GM12872 (cell line): ENCODE measurements around the gene TMPRSS11A.

Source experiments
- TF ChIP-seq, protein P1 (sequence below): IDR thresholded peaks from 3 replicates; pipeline ENCODE4 v1.5.1; 2011; ENCODE audit warnings: low read depth, mild to moderate bottlenecking, low read length, moderate library complexity; ENCODE audit not compliant: insufficient read depth

TMPRSS11A gene

DNA sequence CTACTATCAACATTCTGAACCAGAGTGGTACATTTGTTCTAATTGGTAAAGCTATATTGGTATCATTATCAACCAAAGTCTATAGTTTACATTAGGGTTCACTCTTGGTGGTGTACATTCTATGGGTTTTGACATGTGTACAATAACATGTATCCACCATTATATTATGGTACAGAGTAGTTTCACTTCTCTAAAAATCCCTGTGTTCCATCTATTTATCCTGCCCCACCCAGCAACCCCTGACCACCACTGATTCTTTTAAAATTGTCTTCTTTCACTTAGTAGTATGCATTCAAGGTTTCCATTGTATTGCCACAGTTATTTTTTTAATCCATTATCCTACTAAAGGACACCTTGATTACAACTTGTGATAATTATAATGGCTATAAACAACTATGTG, 64.2 kb downstream of the TMPRSS11A start:
- TF ChIP-seq, protein P1, sequence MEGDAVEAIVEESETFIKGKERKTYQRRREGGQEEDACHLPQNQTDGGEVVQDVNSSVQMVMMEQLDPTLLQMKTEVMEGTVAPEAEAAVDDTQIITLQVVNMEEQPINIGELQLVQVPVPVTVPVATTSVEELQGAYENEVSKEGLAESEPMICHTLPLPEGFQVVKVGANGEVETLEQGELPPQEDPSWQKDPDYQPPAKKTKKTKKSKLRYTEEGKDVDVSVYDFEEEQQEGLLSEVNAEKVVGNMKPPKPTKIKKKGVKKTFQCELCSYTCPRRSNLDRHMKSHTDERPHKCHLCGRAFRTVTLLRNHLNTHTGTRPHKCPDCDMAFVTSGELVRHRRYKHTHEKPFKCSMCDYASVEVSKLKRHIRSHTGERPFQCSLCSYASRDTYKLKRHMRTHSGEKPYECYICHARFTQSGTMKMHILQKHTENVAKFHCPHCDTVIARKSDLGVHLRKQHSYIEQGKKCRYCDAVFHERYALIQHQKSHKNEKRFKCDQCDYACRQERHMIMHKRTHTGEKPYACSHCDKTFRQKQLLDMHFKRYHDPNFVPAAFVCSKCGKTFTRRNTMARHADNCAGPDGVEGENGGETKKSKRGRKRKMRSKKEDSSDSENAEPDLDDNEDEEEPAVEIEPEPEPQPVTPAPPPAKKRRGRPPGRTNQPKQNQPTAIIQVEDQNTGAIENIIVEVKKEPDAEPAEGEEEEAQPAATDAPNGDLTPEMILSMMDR = no peak

DNA sequence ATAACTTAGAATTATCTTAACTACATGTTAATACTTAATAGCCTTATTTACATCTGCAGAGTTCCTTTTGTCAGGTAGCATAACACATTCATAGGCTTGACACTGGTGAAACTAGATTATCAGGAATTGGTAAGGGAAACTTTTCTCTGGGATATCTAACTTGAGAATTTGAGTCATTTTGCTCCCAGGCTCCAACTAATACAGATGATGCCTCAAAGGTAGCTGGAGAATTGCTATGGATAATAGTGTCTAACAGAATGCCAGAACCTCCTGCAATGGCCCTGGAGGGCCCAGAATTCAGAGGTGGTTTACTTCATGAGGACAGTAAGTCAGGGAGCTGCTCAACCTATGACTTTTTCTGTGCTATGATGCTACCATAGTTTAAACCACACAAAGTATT, 65.6 kb downstream of the TMPRSS11A start:
- TF ChIP-seq, protein P1 = no peak

DNA sequence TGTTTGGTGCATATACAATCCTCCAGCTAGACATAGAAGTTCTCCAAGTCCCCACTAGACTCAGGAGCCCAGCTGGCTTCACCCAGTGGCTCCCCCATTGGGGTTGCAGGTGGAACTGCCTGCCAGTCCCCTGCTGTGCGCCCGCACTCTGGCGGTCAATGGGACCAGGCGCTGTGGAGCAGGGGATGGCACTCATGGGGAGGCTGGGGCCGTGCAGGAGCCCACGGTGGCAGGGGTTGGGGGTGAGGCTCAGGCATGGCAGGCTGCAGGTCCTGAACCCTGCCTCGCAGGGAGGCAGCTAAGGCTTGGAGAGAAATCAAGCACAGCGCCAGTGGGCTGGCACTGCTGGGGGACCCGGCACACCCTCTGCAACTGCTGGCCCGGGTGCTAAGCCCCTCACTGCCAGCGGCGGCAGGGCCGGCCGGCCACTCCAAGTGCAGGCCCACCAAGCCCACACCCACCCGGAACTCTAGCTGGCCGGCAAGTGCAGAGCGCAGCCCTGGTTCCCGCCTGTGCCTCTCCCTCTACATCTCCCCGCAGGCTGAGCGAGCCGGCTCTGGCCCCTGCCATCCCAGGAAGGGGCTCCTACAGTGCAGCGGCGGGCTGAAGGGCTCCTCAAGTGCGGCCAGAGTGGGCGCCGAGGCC, 66.8 kb downstream of the TMPRSS11A start:
- TF ChIP-seq, protein P1 = no peak

DNA sequence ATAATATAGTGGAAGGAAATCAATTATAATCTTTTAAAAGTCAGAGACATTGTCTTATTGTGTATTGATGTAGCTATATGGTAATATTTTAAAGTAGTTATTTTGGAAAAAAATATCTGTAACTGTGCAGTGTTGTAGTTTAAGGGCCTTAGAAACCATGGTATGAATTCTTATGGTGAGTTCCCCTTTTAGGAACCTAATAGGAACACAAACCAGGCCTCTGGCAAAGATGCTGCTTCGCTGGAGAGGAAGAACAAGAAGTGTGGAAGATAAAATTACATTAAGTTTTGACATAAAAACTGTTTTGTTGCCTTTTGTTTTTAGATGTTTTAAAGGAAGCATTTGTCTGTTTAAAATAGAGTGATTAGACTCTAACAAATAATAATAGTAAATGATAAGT, 68.6 kb downstream of the TMPRSS11A start:
- TF ChIP-seq, protein P1 = no peak

DNA sequence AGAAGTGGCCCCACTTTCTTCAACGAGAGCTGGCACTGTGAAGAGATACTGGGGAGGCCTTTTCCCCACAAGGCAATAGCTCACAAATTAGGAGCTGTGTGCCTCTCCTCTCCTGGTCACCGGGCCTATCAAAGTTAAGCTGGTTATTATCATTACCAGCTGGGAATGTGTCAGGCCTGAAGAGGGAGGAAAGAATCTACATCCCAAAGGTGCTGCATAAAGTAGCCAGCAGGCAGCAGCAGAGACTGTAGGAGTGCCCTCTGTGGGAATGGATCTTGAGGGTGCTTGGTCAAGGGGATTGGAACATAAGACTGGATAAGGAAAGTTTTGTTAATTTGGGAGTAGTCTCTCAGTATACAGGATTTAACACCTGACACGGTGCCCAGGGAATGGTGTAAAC, 70.4 kb downstream of the TMPRSS11A start:
- TF ChIP-seq, protein P1 = no peak

DNA sequence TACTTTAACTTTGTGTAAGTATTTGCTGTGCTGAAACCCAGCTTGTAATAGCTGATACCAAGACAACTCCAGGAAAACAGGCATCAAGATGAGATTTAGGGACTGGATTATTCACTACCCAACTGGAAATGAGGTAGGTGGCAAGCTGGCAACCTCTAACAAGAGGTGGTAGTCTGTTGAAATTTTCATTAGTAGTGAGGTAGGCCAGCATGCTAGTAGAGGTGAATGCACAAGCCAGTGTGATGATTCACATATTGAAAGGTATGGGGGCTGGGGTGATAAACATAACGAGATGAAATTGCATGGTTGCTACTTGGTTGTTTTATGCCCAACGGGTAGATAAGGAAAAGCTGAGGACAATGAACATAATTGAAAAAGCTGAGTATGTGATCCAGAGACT, 71.0 kb downstream of the TMPRSS11A start:
- TF ChIP-seq, protein P1 = no peak

DNA sequence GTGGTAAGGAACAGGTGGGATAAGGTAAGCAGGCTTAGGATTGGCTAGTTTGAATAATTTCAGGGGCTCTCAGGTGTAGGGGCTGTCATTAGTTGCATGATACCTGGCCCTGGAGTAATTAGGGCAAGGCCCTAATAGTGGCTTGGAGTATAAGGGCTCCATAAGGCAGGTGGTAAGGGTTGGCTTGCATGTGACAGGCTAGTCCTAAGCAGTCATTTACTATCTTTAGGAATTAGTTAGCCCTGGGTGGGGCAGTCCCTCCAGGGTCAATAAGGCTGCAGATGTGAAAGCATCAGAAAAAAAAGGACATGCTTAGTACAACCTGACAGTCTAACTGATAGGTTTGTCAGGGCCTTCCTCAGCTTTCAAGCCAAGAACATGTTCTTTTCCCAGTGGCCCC, 71.6 kb downstream of the TMPRSS11A start:
- TF ChIP-seq, protein P1 = no peak
